GM23338 (cell line): Measurements from ENCODE around the gene BTBD9. TPM values are rescaled to one million over a fixed set of nuclear protein-coding genes. Genes with fewer than 3 reads are reported as not detected.

Source experiments
- CREB1 ChIP-seq: fragments of 250-450 bp; sonication (Bioruptor Pico); IDR thresholded peaks from 2 replicates; pipeline ENCODE4 v1.5.0; 2020; ENCODE audit warnings: low read depth, mild to moderate bottlenecking, moderate library complexity
- ETS1 ChIP-seq: IDR thresholded peaks from 2 replicates; pipeline ENCODE4 v1.6.1; 2016; ENCODE audit warnings: antibody characterized with exemption
- EZH2 ChIP-seq: fragments of 200-600 bp; sonication (generic); IDR thresholded peaks from one replicate; pipeline ENCODE4 v1.8.0; 2017; ENCODE audit warnings: antibody characterized with exemption, mild to moderate bottlenecking, low read depth; ENCODE audit not compliant: unreplicated experiment
- JUNB ChIP-seq: IDR thresholded peaks from one replicate; pipeline ENCODE4 v1.6.1; 2016; ENCODE audit warnings: antibody characterized with exemption; ENCODE audit not compliant: unreplicated experiment
- POLR2AphosphoS5 ChIP-seq: IDR thresholded peaks from 2 replicates; pipeline ENCODE4 v1.6.1; 2016; ENCODE audit warnings: antibody characterized with exemption, low read depth
- STAT1 ChIP-seq: IDR thresholded peaks from one replicate; pipeline ENCODE4 v1.6.1; 2016; ENCODE audit warnings: antibody characterized with exemption; ENCODE audit not compliant: unreplicated experiment
- ZNF114 ChIP-seq: fragments of 250-450 bp; sonication (Bioruptor Pico); IDR thresholded peaks from 2 replicates; pipeline ENCODE4 v1.5.0; 2020; ENCODE audit warnings: mild to moderate bottlenecking, moderate library complexity
- ZNF331 ChIP-seq: fragments of 250-450 bp; sonication (Bioruptor Pico); IDR thresholded peaks from 2 replicates; pipeline ENCODE4 v1.5.0; 2020; ENCODE audit warnings: low read depth, mild to moderate bottlenecking, moderate library complexity
- polyA plus RNA-seq: library from polyadenylated mRNA; unstranded; fragments of >200 nt; fragmentation: Nextera tagmentation; extraction: Ambion mirVana; gene quantifications from 2 replicates; pipeline ENCODE4 v1.2.1, GENCODE V29; 2016
- total RNA-seq: library from RNA; depleted of rRNA; stranded (reverse); fragments of >200 nt; shearing (Covaris generic); gene quantifications from 2 replicates; pipeline ENCODE4 v1.2.3, GENCODE V29; 2014
- TF ChIP-seq, protein P1 (sequence below): fragments of 250-450 bp; sonication (Bioruptor Pico); IDR thresholded peaks from 2 replicates; pipeline ENCODE4 v1.5.0; 2020; ENCODE audit warnings: mild to moderate bottlenecking, moderate library complexity
- TF ChIP-seq, protein P2 (sequence below), 2 experiments: fragments of 200-600 bp in 1 of 2; sonication (generic) in 1 of 2; conservative IDR thresholded peaks; 2 replicates each; pipeline versions ENCODE4 v1.5.1 to v1.6.1; 2016 to 2017; ENCODE audit warnings: antibody characterized with exemption in 2 of 2, low read depth in 2 of 2, mild to moderate bottlenecking in 2 of 2, moderate library complexity in 1 of 2

Gene BTBD9
- total and polyA plus RNA-seq, 2 experiments from 2014 or later = 4.2 to 5.3 TPM

GRCh38 chr6:38349221-38349620, 290.5 kb downstream of the BTBD9 start (continued):
- TF ChIP-seq, protein P1, sequence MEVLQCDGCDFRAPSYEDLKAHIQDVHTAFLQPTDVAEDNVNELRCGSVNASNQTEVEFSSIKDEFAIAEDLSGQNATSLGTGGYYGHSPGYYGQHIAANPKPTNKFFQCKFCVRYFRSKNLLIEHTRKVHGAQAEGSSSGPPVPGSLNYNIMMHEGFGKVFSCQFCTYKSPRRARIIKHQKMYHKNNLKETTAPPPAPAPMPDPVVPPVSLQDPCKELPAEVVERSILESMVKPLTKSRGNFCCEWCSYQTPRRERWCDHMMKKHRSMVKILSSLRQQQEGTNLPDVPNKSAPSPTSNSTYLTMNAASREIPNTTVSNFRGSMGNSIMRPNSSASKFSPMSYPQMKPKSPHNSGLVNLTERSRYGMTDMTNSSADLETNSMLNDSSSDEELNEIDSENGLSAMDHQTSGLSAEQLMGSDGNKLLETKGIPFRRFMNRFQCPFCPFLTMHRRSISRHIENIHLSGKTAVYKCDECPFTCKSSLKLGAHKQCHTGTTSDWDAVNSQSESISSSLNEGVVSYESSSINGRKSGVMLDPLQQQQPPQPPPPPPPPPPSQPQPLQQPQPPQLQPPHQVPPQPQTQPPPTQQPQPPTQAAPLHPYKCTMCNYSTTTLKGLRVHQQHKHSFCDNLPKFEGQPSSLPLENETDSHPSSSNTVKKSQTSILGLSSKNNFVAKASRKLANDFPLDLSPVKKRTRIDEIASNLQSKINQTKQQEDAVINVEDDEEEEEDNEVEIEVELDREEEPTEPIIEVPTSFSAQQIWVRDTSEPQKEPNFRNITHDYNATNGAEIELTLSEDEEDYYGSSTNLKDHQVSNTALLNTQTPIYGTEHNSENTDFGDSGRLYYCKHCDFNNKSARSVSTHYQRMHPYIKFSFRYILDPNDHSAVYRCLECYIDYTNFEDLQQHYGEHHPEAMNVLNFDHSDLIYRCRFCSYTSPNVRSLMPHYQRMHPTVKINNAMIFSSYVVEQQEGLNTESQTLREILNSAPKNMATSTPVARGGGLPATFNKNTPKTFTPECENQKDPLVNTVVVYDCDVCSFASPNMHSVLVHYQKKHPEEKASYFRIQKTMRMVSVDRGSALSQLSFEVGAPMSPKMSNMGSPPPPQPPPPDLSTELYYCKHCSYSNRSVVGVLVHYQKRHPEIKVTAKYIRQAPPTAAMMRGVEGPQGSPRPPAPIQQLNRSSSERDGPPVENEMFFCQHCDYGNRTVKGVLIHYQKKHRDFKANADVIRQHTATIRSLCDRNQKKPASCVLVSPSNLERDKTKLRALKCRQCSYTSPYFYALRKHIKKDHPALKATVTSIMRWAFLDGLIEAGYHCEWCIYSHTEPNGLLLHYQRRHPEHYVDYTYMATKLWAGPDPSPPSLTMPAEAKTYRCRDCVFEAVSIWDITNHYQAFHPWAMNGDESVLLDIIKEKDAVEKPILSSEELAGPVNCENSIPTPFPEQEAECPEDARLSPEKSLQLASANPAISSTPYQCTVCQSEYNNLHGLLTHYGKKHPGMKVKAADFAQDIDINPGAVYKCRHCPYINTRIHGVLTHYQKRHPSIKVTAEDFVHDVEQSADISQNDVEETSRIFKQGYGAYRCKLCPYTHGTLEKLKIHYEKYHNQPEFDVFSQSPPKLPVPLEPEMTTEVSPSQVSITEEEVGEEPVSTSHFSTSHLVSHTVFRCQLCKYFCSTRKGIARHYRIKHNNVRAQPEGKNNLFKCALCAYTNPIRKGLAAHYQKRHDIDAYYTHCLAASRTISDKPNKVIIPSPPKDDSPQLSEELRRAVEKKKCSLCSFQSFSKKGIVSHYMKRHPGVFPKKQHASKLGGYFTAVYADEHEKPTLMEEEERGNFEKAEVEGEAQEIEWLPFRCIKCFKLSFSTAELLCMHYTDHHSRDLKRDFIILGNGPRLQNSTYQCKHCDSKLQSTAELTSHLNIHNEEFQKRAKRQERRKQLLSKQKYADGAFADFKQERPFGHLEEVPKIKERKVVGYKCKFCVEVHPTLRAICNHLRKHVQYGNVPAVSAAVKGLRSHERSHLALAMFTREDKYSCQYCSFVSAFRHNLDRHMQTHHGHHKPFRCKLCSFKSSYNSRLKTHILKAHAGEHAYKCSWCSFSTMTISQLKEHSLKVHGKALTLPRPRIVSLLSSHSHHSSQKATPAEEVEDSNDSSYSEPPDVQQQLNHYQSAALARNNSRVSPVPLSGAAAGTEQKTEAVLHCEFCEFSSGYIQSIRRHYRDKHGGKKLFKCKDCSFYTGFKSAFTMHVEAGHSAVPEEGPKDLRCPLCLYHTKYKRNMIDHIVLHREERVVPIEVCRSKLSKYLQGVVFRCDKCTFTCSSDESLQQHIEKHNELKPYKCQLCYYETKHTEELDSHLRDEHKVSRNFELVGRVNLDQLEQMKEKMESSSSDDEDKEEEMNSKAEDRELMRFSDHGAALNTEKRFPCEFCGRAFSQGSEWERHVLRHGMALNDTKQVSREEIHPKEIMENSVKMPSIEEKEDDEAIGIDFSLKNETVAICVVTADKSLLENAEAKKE (CRISPR knock-in tag) = no peak
- TF ChIP-seq, protein P2, sequence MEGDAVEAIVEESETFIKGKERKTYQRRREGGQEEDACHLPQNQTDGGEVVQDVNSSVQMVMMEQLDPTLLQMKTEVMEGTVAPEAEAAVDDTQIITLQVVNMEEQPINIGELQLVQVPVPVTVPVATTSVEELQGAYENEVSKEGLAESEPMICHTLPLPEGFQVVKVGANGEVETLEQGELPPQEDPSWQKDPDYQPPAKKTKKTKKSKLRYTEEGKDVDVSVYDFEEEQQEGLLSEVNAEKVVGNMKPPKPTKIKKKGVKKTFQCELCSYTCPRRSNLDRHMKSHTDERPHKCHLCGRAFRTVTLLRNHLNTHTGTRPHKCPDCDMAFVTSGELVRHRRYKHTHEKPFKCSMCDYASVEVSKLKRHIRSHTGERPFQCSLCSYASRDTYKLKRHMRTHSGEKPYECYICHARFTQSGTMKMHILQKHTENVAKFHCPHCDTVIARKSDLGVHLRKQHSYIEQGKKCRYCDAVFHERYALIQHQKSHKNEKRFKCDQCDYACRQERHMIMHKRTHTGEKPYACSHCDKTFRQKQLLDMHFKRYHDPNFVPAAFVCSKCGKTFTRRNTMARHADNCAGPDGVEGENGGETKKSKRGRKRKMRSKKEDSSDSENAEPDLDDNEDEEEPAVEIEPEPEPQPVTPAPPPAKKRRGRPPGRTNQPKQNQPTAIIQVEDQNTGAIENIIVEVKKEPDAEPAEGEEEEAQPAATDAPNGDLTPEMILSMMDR (conservative IDR thresholded peaks at IDR 0.05; ENCODE audit: low read depth in 2 of 2) = no peak
- TF ChIP-seq POLR2AphosphoS5 (no peak), ZNF331 (CRISPR knock-in tag) (no peak), ZNF114 (no peak), STAT1 (no peak), EZH2 (no peak), ETS1 (no peak), JUNB (no peak), CREB1 (no peak)
